Upper lobe of left lung (tissue), 4 donors: ENCODE results near the gene PSMD5.

Experiments used
- EP300 ChIP-seq, 4 donors: sonication (generic); formaldehyde crosslinking; IDR thresholded peaks; one replicate each; pipeline ENCODE4 v1.5.1; 2017; ENCODE audit warnings: antibody characterized with exemption in 4 of 4, control low read depth in 2 of 4
- POLR2A ChIP-seq, 4 donors: fragments of 450-650 bp; IDR thresholded peaks; one replicate each; pipeline ENCODE4 v1.5.1; 2016 to 2017; ENCODE audit warnings: antibody characterized with exemption in 4 of 4, mild to moderate bottlenecking in 2 of 4
- POLR2AphosphoS5 ChIP-seq, 2 donors: sonication (generic); formaldehyde crosslinking; IDR thresholded peaks; one replicate each; pipeline ENCODE4 v1.5.1; 2017; ENCODE audit warnings: antibody characterized with exemption in 2 of 2
- TF ChIP-seq, protein P1 (sequence below), 6 experiments: fragments of 450-650 bp in 4 of 6; fragments of 200-600 bp in 2 of 6; sonication (generic) in 2 of 6; IDR thresholded peaks; one replicate each; pipeline ENCODE4 v1.5.1; 2016 to 2019; ENCODE audit warnings: antibody characterized with exemption in 6 of 6

DNA sequence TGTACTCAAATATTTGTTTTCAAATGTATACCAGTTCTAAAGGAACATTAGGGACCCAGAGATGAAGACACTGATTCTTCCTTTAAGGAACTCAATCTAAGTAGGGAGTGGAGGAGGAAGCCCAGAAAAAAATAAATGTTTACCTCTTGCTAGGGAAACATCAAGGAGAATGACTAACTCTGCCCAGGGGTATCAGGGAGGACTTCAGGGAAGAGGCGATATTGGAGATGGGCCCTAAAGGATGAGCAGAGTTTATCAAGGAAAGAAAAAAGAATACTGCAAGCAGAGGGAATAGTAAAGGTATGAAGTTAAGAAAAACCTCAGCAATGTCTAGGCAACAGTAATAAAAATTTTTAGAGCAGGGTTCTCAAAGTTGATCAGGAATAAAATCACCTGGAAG, 65.9 kb downstream of the PSMD5 start:
- TF ChIP-seq, protein P1, sequence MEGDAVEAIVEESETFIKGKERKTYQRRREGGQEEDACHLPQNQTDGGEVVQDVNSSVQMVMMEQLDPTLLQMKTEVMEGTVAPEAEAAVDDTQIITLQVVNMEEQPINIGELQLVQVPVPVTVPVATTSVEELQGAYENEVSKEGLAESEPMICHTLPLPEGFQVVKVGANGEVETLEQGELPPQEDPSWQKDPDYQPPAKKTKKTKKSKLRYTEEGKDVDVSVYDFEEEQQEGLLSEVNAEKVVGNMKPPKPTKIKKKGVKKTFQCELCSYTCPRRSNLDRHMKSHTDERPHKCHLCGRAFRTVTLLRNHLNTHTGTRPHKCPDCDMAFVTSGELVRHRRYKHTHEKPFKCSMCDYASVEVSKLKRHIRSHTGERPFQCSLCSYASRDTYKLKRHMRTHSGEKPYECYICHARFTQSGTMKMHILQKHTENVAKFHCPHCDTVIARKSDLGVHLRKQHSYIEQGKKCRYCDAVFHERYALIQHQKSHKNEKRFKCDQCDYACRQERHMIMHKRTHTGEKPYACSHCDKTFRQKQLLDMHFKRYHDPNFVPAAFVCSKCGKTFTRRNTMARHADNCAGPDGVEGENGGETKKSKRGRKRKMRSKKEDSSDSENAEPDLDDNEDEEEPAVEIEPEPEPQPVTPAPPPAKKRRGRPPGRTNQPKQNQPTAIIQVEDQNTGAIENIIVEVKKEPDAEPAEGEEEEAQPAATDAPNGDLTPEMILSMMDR (IDR thresholded peaks at IDR 0.05): no peak
- TF ChIP-seq EP300 (IDR thresholded peaks at IDR 0.05): no peak
- TF ChIP-seq POLR2A (IDR thresholded peaks at IDR 0.05): no peak
- TF ChIP-seq POLR2AphosphoS5 (IDR thresholded peaks at IDR 0.05): no peak
